Neuronal stem cell (in vitro differentiated cells): ENCODE measurements around the gene CD68.

Experiments
- DNase-seq: peaks from one replicate; pipeline ENCODE4 v3.0.0-alpha.2; 2013; ENCODE audit warnings: low spot score
- H2AFZ ChIP-seq: one replicate; pipeline ENCODE4 v1.6.1; 2013; ENCODE audit warnings: mild to moderate bottlenecking, low read length, inconsistent platforms
- H2AK5ac ChIP-seq: 2 replicates; pipeline ENCODE4 v1.6.1; 2013; ENCODE audit warnings: low read depth, mild to moderate bottlenecking, inconsistent platforms, low read length, moderate library complexity, mixed read lengths
- H2BK120ac ChIP-seq: 2 replicates; pipeline ENCODE4 v1.6.1; 2013; ENCODE audit warnings: low read depth, mild to moderate bottlenecking, inconsistent platforms, low read length, moderate library complexity, mixed read lengths
- H2BK12ac ChIP-seq: one replicate; pipeline ENCODE4 v1.6.1; 2013; ENCODE audit warnings: low read length, inconsistent platforms
- H2BK15ac ChIP-seq: 2 replicates; pipeline ENCODE4 v1.6.1; 2013; ENCODE audit warnings: mild to moderate bottlenecking, low read length, inconsistent platforms, mixed read lengths
- H2BK5ac ChIP-seq: one replicate; pipeline ENCODE4 v1.6.1; 2013; ENCODE audit warnings: inconsistent platforms, mild to moderate bottlenecking, low read length, moderate library complexity
- H3K14ac ChIP-seq: one replicate; pipeline ENCODE4 v1.6.1; 2013; ENCODE audit warnings: low read length, inconsistent platforms
- H3K18ac ChIP-seq: 2 replicates; pipeline ENCODE4 v1.6.1; 2013; ENCODE audit warnings: low read length, inconsistent platforms
- H3K23ac ChIP-seq: 2 replicates; pipeline ENCODE4 v1.6.1; 2013; ENCODE audit warnings: low read depth, mild to moderate bottlenecking, mixed read lengths, low read length, inconsistent platforms; ENCODE audit not compliant: poor library complexity
- H3K27ac ChIP-seq: replicated peaks from 3 replicates; pipeline ENCODE4 v1.5.1; 2013; ENCODE audit warnings: low read length, inconsistent platforms
- H3K27me3 ChIP-seq, 3 experiments: 2 replicates each; pipeline ENCODE4 v1.6.1; 2013; ENCODE audit warnings: low read length in 3 of 3, mild to moderate bottlenecking in 2 of 3, inconsistent platforms in 1 of 3, low read depth in 1 of 3, mixed read lengths in 1 of 3, moderate library complexity in 1 of 3; ENCODE audit not compliant: control insufficient read depth in 3 of 3, insufficient read depth in 3 of 3
- H3K36me3 ChIP-seq, 2 donors: replicated peaks in 1 of 2; 2 replicates each; pipeline ENCODE4 v1.6.1; 2013; ENCODE audit warnings: low read length in 2 of 2; ENCODE audit not compliant: control insufficient read depth in 2 of 2, insufficient read depth in 2 of 2
- H3K4ac ChIP-seq: 2 replicates; pipeline ENCODE4 v1.6.1; 2013; ENCODE audit warnings: inconsistent platforms, mild to moderate bottlenecking, low read length, moderate library complexity
- H3K4me1 ChIP-seq, 2 donors: 1 replicate in 1 of 2; 2 replicates in 1 of 2; pipeline ENCODE4 v1.6.1; 2013; ENCODE audit warnings: low read length in 2 of 2, low read depth in 1 of 2; ENCODE audit not compliant: control insufficient read depth in 2 of 2, insufficient read depth in 1 of 2
- H3K4me2 ChIP-seq: one replicate; pipeline ENCODE4 v1.6.1; 2013; ENCODE audit warnings: mild to moderate bottlenecking, low read length, inconsistent platforms; ENCODE audit not compliant: insufficient read depth, poor library complexity, severe bottlenecking
- H3K4me3 ChIP-seq, 2 donors: 2 replicates each; pipeline ENCODE4 v1.5.1; 2013; ENCODE audit warnings: low read length in 2 of 2, mild to moderate bottlenecking in 2 of 2, inconsistent platforms in 1 of 2, moderate library complexity in 1 of 2
- H3K79me1 ChIP-seq: one replicate; pipeline ENCODE4 v1.6.1; 2013; ENCODE audit warnings: low read depth, mild to moderate bottlenecking, inconsistent platforms, low read length, moderate library complexity
- H3K9ac ChIP-seq: one replicate; pipeline ENCODE4 v1.6.1; 2013; ENCODE audit warnings: mild to moderate bottlenecking, low read depth, low read length, inconsistent platforms; ENCODE audit not compliant: poor library complexity
- H3K9me3 ChIP-seq, 2 donors: replicated peaks in 1 of 2; 2 replicates each; pipeline versions ENCODE3 to v1.6.1; 2013; ENCODE audit warnings: low read length in 2 of 2, mild to moderate bottlenecking in 2 of 2, inconsistent platforms in 1 of 2, low read depth in 1 of 2, mixed read lengths in 1 of 2, moderate library complexity in 1 of 2; ENCODE audit not compliant: control insufficient read depth in 2 of 2, insufficient read depth in 1 of 2
- H4K8ac ChIP-seq: one replicate; pipeline ENCODE4 v1.6.1; 2013; ENCODE audit warnings: low read depth, mild to moderate bottlenecking, inconsistent platforms, low read length, moderate library complexity
- H4K91ac ChIP-seq: one replicate; pipeline ENCODE4 v1.6.1; 2013; ENCODE audit warnings: low read length, low read depth, mild to moderate bottlenecking, inconsistent platforms; ENCODE audit not compliant: poor library complexity
- WGBS, 2 donors: extraction: QIAGEN DNeasy Blood & Tissue Kit; methylation state at CpG; one replicate each; pipeline ENCODE4 v1.1.7; 2013; ENCODE audit warnings: missing lambda C conversion rate in 2 of 2, mixed read lengths in 1 of 2; ENCODE audit not compliant: insufficient read length in 2 of 2, insufficient replicate concordance in 1 of 2; ENCODE audit errors: extremely low coverage in 2 of 2; 5-methylcytosine and 5-hydroxymethylcytosine counted together

The CD68 gene

DNA sequence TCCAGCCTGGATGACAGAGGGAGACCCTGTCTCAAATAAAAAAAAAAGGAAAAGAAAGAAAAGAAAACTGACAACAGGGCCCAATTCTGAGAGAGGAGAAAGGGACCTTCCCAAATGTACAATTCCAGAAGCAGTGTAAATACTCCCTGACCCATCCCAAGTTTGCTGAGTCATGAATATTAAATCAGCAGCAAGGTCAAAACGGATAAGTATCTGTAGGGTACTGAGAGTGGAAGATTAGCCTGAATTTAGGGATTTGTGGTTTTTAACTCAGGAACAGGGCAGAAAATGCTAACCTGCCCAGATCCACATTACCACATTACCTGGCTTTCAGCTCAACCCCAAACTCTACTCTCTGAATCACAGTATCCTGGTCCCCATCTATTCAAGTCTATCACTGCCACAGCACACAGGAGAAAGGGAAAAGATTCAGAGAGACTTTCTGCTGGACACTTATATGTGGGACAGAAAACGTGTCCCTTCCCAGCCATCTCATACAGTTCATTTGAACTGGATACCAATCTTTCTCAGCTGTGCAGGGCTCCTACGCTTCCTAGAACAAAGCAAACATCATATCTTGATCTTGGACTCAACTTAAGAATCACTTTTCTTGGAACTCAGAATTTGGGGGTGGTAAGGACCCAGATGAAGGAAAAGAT is 32.3 kb downstream of the CD68 start:
- Histone ChIP-seq H2BK15ac (no peak overlapping the region), H2AFZ (no peak overlapping the region), H3K23ac (no peak overlapping the region), H2BK5ac (no peak overlapping the region), H3K9ac (no peak overlapping the region), H3K4me1 (peaks cover 8 to 9% of the 10 kb centered on the region in 2 donors), H4K8ac (no peak overlapping the region), H3K14ac (no peak overlapping the region), H2BK120ac (no peak overlapping the region), H3K27me3 (no peaks in the 10 kb centered on the region), H3K79me1 (peaks cover 3% of the 10 kb centered on the region), H3K9me3 (no peaks in the 10 kb centered on the region), H2AK5ac (no peak overlapping the region), H3K4me3 (no peak overlapping the region), H3K36me3 (peaks cover 5 to 47% of the 10 kb centered on the region in 2 donors), H3K4me2 (no peak overlapping the region), H3K18ac (no peak overlapping the region), H3K4ac (no peak overlapping the region), H3K27ac (no peak overlapping the region), H4K91ac (no peak overlapping the region), H2BK12ac (no peak overlapping the region)
- DNase-seq = no peak
- WGBS, 2 donors = no CpG with 5 or more reads among the region's 3 CpGs

DNA sequence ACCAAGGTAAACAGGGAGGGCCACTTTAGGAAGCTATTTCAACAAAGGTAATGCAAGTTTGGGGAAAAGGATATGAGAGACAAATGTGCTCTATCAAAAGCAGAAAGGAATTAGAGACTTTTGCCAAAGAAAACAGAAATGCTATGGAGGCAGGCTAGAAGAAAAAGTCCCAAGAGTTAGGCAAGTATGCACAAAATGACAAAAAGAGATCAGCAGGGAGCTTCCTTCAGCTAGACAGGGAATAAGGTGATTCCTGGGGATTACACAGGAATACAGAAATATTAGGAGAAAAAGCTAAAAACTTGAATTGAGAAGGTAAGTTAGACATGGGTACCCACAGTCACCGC is 32.8 kb downstream of the CD68 start:
- Histone ChIP-seq H2BK15ac (no peak overlapping the region), H3K27ac (no peak overlapping the region), H2BK12ac (no peak overlapping the region), H4K91ac (no peak overlapping the region), H4K8ac (no peak overlapping the region), H2BK5ac (no peak overlapping the region), H3K14ac (no peak overlapping the region), H3K18ac (no peak overlapping the region), H2BK120ac (no peak overlapping the region), H3K36me3 (peaks cover 5 to 46% of the 10 kb centered on the region in 2 donors), H3K4me2 (no peak overlapping the region), H3K23ac (no peak overlapping the region), H2AFZ (no peak overlapping the region), H3K4me3 (no peak overlapping the region), H2AK5ac (no peak overlapping the region), H3K4me1 (peaks cover 8 to 9% of the 10 kb centered on the region in 2 donors), H3K9ac (no peak overlapping the region), H3K4ac (no peak overlapping the region), H3K27me3 (no peaks in the 10 kb centered on the region), H3K9me3 (no peaks in the 10 kb centered on the region), H3K79me1 (peaks cover 3% of the 10 kb centered on the region)
- DNase-seq = no peak
- no CpG with 5 or more reads among the region's 1 CpG for WGBS, 2 donors

DNA sequence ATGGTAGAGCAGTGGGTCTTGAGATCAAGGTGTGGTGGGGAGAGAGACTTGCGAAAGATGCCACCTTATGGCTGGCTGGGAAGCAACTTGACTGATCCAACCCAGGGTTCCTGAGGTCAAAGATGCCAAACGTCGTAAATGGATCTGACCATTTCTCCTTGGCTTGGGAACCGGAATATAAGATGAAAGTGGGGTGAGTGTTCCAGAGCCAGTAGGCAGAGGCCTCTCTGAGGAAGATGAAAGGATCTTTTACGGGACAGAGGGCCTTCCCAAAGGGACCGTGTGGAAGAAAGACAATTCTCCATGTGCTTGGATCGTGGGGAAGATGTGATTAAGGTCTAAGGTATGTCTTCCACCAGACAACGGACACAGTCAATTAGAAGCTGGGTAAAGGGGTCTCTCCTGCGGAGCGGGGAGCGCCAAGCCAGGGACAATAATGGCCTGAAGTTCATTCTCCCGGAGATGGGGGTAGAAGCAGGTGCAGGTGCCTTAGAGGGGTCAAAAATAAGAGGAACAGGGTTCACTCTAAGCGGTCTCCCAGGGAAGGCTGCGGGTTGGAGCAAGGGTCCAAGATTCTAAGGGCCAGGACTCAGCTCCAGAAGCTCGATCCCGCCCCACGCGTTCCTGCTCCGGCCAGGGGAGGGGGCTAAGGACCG is 34.5 kb downstream of the CD68 start:
- Histone ChIP-seq H3K23ac (peak overlapping the region; percentile 100), H3K9me3 (no peaks in the 10 kb centered on the region), H3K36me3 (peaks cover 5 to 35% of the 10 kb centered on the region in 2 donors), H3K4me1 (peaks cover 8 to 9% of the 10 kb centered on the region in 2 donors), H3K27me3 (no peaks in the 10 kb centered on the region), H2BK5ac (peak overlapping the region; percentile 91), H3K4ac (no peak overlapping the region), H2BK12ac (no peak overlapping the region), H3K79me1 (peaks cover 3% of the 10 kb centered on the region), H4K91ac (no peak overlapping the region), H3K27ac (peak overlapping the region; percentile 94), H3K9ac (peak overlapping the region; percentile 97), H4K8ac (no peak overlapping the region), H3K4me3 (peak overlapping the region; percentile 64 to 90), H2BK15ac (peak overlapping the region; percentile 76), H2AK5ac (peak overlapping the region; percentile 96), H3K18ac (peak overlapping the region; percentile 97), H3K4me2 (peak overlapping the region; percentile 79), H2AFZ (peak overlapping the region; percentile 82), H2BK120ac (no peak overlapping the region), H3K14ac (peak overlapping the region; percentile 58)
- WGBS, 2 donors = no CpG with 5 or more reads among the region's 20 CpGs
- DNase-seq = peak; percentile 24

DNA sequence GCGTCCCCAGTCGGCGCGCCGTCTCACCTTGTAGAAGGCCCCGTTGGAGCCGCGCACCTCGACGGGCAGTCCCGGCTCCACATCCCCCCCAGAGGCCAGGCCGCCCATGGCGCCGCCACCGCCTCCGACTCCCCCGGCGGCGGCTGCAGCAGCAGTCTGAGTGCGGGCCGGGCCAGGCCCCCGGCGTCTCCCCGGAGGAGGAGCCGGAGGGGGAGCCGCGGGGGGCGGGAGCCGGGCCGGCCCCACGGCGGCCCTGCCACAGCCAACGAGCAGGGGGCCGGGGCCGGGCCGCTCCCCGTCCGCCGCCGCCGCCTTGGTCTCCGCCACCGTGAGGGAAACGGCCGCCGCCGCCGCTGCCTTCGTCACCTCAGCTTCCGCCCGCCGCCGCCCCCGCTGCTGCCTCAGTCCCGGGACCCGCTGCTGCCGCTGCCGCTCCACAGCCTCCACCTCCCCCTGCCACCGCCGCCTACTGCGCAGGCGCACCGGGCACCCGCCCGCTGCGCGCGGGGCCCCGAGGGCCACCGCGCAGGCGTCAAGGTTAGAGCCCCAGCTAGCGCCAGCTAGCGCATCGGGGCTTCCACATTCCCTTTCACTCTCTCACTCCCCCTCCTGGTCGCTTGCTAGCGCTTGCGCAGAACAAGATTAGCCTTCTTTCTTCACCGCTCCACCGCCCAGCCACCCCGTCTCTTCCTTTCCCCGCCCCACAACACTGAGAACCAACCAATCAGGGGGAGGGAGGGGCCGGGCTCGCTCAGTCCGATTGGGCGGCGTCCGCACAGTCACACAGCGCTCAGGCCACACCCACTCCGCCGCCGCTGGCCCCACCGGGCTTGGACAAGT is 35.2 kb downstream of the CD68 start, which contains the start of gene FXR2:
TSS of gene FXR2 (minus strand) at position 473 of the 840 bp plus-strand sequence. CDS start at position 108, 365 bp downstream.
- peak within 1 kb of the TSS; percentile 76 for H2BK15ac ChIP-seq
- H3K79me1 ChIP-seq = peaks cover 3% of the 10 kb centered on the region
- peak within 1 kb of the TSS; percentile 100 for H3K23ac ChIP-seq
- no peak within 1 kb of the TSS for H3K4ac ChIP-seq
- H3K9ac ChIP-seq = peak within 1 kb of the TSS; percentile 97
- no peaks in the 10 kb centered on the region for H3K9me3 ChIP-seq
- no peak within 1 kb of the TSS for H2BK12ac ChIP-seq
- no CpG with 5 or more reads among the region's 93 CpGs for WGBS, 2 donors
- DNase-seq = peak; percentile 100
- H2BK120ac ChIP-seq = peak within 1 kb of the TSS; percentile 47
- H4K91ac ChIP-seq = no peak within 1 kb of the TSS
- H2BK5ac ChIP-seq = peak within 1 kb of the TSS; percentile 91
- no peak within 1 kb of the TSS for H4K8ac ChIP-seq
- peak within 1 kb of the TSS; percentile 97 for H3K18ac ChIP-seq
- H3K27ac ChIP-seq = peak within 1 kb of the TSS; percentile 94
- no peaks in the 10 kb centered on the region for H3K27me3 ChIP-seq
- H3K4me1 ChIP-seq = peaks cover 8 to 9% of the 10 kb centered on the region in 2 donors
- H3K4me2 ChIP-seq = peak within 1 kb of the TSS; percentile 79
- H3K14ac ChIP-seq = peak within 1 kb of the TSS; percentile 58
- peak within 1 kb of the TSS; percentile 64 to 90 for H3K4me3 ChIP-seq
- peak within 1 kb of the TSS; percentile 96 for H2AK5ac ChIP-seq
- peaks cover 5 to 28% of the 10 kb centered on the region in 2 donors for H3K36me3 ChIP-seq
- H2AFZ ChIP-seq = peak within 1 kb of the TSS; percentile 85
